ENCODE results near the gene SAMD14. TPM values are rescaled to one million over a fixed set of nuclear protein-coding genes. Genes with fewer than 3 reads are reported as not detected.

Gene SAMD14
- total RNA-seq, 1 donor = 2.5 TPM

DNA sequence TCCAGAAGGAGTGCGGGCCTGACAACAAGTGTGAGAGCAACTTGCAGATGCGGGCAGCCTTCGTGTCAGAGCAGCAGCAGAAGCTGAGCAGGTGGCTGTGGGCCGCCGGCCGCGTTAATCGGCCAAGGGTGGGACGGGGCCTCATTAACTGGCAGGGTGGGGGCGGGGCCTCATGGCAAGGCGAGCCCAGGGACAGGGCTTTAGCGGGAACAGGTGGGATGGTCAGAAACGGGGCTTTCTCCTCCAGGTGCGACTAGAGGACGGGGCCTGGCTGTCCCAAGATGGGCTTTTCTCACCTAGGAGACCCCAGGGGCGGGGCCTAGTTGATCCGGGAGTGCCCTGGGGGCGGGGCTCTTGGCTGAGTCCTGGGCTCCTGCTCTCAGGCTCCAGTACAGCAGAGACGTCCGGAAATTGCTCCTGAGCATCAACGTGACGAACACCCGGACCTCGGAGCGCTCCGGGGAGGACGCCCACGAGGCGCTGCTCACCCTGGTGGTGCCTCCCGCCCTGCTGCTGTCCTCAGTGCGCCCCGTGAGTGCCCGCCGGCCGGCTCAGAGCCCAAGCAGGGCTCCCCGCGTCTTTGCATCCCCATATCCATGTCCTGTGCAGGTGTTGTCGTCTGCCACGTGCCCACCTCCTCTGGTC lies 53.2 kb downstream of the SAMD14 start:
- Histone ChIP-seq H3K27ac (ENCODE audit: low read depth, low read length) (no peak overlapping the region), H3K4me1 (ENCODE audit: insufficient read depth, low read length) (peaks cover 9% of the 10 kb centered on the region), H3K4me2 (ENCODE audit: insufficient read depth, low read length) (no peak overlapping the region), H3K36me3 (ENCODE audit: insufficient read depth, low read length) (peaks cover 93% of the 10 kb centered on the region), H3K79me2 (ENCODE audit: insufficient read depth, low read length) (peaks cover 83% of the 10 kb centered on the region), H4K20me1 (ENCODE audit: insufficient read depth, low read length) (peaks cover 32% of the 10 kb centered on the region), H3K9me3 (ENCODE audit: low read depth, low read length) (no peaks in the 10 kb centered on the region), H3K27me3 (ENCODE audit: insufficient read depth, low read length) (no peaks in the 10 kb centered on the region), H2AFZ (ENCODE audit: low read length) (no peak overlapping the region), H3K4me3 (ENCODE audit: insufficient read depth, low read length) (no peak overlapping the region)
- TF ChIP-seq, protein P1, sequence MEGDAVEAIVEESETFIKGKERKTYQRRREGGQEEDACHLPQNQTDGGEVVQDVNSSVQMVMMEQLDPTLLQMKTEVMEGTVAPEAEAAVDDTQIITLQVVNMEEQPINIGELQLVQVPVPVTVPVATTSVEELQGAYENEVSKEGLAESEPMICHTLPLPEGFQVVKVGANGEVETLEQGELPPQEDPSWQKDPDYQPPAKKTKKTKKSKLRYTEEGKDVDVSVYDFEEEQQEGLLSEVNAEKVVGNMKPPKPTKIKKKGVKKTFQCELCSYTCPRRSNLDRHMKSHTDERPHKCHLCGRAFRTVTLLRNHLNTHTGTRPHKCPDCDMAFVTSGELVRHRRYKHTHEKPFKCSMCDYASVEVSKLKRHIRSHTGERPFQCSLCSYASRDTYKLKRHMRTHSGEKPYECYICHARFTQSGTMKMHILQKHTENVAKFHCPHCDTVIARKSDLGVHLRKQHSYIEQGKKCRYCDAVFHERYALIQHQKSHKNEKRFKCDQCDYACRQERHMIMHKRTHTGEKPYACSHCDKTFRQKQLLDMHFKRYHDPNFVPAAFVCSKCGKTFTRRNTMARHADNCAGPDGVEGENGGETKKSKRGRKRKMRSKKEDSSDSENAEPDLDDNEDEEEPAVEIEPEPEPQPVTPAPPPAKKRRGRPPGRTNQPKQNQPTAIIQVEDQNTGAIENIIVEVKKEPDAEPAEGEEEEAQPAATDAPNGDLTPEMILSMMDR (IDR thresholded peaks at IDR 0.05; ENCODE audit: extremely low read depth, low read depth, low read length) = no peak
- peak; percentile 32 for DNase-seq (ENCODE audit: insufficient read length, low spot score, missing footprints)

DNA sequence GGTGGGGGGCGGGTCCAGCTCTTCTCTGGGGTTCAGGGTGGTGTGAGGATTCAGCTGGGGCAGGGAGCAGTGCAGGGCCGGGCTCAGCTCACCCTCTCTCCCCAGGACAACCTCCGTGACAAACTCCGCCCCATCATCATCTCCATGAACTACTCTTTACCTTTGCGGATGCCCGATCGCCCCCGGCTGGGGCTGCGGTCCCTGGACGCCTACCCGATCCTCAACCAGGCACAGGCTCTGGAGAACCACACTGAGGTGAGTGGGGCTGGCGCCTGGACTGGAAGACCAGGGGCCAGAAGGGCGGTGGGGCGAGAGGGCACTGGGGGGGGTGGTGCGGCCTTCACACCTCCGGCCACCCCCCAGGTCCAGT lies 53.8 kb downstream of the SAMD14 start:
- Histone ChIP-seq H2AFZ (ENCODE audit: low read length) (no peak overlapping the region), H3K9me3 (ENCODE audit: low read depth, low read length) (no peaks in the 10 kb centered on the region), H4K20me1 (ENCODE audit: insufficient read depth, low read length) (peaks cover 32% of the 10 kb centered on the region), H3K79me2 (ENCODE audit: insufficient read depth, low read length) (peaks cover 89% of the 10 kb centered on the region), H3K4me1 (ENCODE audit: insufficient read depth, low read length) (peaks cover 9% of the 10 kb centered on the region), H3K4me3 (ENCODE audit: insufficient read depth, low read length) (no peak overlapping the region), H3K36me3 (ENCODE audit: insufficient read depth, low read length) (peaks cover 93% of the 10 kb centered on the region), H3K4me2 (ENCODE audit: insufficient read depth, low read length) (no peak overlapping the region), H3K27me3 (ENCODE audit: insufficient read depth, low read length) (no peaks in the 10 kb centered on the region), H3K27ac (ENCODE audit: low read depth, low read length) (no peak overlapping the region)
- DNase-seq (ENCODE audit: insufficient read length, low spot score, missing footprints) = no peak
- TF ChIP-seq, protein P1 (IDR thresholded peaks at IDR 0.05; ENCODE audit: extremely low read depth, low read depth, low read length) = no peak

DNA sequence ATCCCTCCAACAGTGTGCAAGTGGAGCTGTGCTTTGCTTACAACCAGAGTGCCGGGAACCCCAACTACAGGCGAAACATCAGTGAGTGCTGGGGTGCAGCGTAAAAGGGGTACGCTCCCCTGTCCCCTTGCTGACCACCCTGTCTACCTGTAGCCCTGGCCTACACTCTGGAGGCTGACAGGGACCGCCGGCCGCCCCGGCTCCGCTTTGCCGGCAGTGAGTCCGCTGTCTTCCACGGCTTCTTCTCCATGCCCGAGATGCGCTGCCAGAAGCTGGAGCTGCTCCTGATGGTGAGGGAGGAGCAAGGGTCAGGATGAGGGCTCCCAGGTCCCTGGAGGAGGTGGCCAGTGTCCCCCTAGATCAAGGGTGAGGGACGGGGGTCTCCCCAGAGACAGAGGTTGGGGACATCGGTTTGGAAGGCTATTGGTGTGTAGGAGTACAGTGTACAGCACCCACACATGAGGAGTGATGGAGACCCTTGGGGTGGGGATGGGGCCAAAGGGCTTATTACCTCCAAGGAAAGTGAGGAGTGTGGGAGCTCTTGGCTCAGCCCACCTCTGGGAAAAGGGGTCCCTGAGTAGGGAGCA lies 54.4 kb downstream of the SAMD14 start:
- TF ChIP-seq, protein P1 (IDR thresholded peaks at IDR 0.05; ENCODE audit: extremely low read depth, low read depth, low read length) = no peak
- Histone ChIP-seq H3K27me3 (ENCODE audit: insufficient read depth, low read length) (no peaks in the 10 kb centered on the region), H3K4me2 (ENCODE audit: insufficient read depth, low read length) (no peak overlapping the region), H3K4me3 (ENCODE audit: insufficient read depth, low read length) (no peak overlapping the region), H3K9me3 (ENCODE audit: low read depth, low read length) (no peaks in the 10 kb centered on the region), H4K20me1 (ENCODE audit: insufficient read depth, low read length) (peaks cover 32% of the 10 kb centered on the region), H3K36me3 (ENCODE audit: insufficient read depth, low read length) (peaks cover 93% of the 10 kb centered on the region), H3K4me1 (ENCODE audit: insufficient read depth, low read length) (peaks cover 9% of the 10 kb centered on the region), H3K79me2 (ENCODE audit: insufficient read depth, low read length) (peaks cover 95% of the 10 kb centered on the region), H3K27ac (ENCODE audit: low read depth, low read length) (no peak overlapping the region), H2AFZ (ENCODE audit: low read length) (no peak overlapping the region)
- DNase-seq (ENCODE audit: insufficient read length, low spot score, missing footprints) = peak; percentile 62

DNA sequence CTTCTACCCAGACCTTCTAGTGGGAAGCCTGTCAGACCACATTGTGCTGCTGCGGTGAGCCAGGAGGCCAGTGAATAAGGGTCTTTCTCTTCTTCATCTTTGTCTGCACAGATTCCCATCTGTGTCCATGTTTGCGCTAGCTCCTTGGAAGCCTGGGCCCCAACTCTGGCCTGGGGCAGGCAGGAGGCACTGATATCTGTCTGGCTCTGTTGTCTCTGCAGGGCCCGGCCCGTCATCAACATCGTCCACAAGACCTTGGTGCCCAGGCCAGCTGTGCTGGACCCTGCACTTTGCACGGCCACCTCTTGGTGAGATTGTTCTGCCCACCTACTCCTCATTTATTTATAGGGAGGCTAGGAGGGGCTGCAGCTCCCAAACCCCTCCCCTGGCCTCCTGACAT lies 55.7 kb downstream of the SAMD14 start:
- Histone ChIP-seq H3K9me3 (ENCODE audit: low read depth, low read length) (no peaks in the 10 kb centered on the region), H3K27ac (ENCODE audit: low read depth, low read length) (no peak overlapping the region), H3K27me3 (ENCODE audit: insufficient read depth, low read length) (no peaks in the 10 kb centered on the region), H3K4me2 (ENCODE audit: insufficient read depth, low read length) (no peak overlapping the region), H4K20me1 (ENCODE audit: insufficient read depth, low read length) (peaks cover 23% of the 10 kb centered on the region), H2AFZ (ENCODE audit: low read length) (no peak overlapping the region), H3K4me3 (ENCODE audit: insufficient read depth, low read length) (no peak overlapping the region), H3K36me3 (ENCODE audit: insufficient read depth, low read length) (peaks cover 91% of the 10 kb centered on the region), H3K4me1 (ENCODE audit: insufficient read depth, low read length) (peaks cover 1% of the 10 kb centered on the region), H3K79me2 (ENCODE audit: insufficient read depth, low read length) (peaks cover 95% of the 10 kb centered on the region)
- TF ChIP-seq, protein P1 (IDR thresholded peaks at IDR 0.05; ENCODE audit: extremely low read depth, low read depth, low read length) = no peak
- no peak for DNase-seq (ENCODE audit: insufficient read length, low spot score, missing footprints)
